Stimulated activated CD4-positive, alpha-beta T cell treated with anti-CD3 and anti-CD28 coated beads, Interleukin-4, amount 100 ng/mL, for 1 hour (primary cell): ENCODE data around the gene ZNF598.

Experiments
- DNase-seq: peaks from one replicate; pipeline ENCODE4 v3.0.0-alpha.2; 2020

ZNF598 gene

DNA sequence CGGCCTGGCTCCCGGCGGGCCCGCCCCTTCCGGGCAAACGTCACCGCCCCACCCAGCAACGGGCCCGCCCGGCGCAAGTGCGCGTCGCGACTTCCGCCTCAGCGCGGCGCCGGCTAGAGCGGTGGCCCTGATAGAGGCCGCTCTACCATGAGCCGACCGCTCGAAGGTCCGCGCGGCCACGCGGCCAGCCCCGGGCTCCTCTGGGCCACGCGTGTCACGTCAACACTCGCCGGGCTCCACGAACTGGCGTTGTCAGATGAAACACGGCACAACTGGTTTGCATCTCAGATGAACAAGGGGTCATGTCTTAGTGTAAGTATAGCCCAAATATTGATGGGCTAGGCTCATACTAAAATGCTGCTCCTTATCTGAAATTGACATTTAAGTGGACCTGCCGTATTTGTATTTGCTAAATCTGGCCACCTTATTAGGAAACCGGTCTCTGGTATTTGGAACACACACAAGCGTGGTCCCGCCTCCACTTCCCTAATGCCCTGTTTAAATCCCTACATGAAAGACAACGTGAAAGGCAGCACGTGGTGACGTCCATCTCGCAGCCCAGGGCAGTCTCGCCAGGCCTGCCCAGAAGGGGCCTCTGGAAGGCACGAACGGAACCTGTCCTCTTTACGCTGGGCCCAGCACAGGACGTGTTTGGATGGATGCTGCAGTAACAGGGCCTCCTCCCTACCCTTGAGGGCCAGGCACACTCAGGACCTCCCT, at the start of gene ZNF598:
Gene ZNF598, minus strand, starts transcription at position 31 of the 720 bp plus-strand sequence.
- peak; percentile 82 for DNase-seq

DNA sequence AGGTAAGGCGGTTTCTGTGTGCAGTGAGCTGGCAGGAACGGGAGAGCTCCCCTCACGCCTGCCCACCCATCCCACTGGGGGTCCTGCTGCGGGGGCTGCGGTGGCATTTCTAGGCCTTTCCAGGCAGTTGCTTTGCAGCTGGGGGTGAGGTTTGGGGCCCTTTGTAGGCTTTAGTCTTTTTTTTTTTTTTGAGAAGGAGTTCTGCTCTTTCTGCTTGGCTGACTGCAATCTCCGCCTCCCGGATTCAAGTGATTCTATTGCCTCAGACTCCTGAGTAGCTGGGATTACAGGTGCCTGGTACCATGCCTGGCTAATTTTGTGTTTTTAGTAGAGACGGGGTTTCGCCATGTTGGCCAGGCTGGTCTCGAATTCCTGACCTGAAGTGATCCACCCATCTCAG, 49.3 kb upstream of the ZNF598 start:
- DNase-seq = no peak

DNA sequence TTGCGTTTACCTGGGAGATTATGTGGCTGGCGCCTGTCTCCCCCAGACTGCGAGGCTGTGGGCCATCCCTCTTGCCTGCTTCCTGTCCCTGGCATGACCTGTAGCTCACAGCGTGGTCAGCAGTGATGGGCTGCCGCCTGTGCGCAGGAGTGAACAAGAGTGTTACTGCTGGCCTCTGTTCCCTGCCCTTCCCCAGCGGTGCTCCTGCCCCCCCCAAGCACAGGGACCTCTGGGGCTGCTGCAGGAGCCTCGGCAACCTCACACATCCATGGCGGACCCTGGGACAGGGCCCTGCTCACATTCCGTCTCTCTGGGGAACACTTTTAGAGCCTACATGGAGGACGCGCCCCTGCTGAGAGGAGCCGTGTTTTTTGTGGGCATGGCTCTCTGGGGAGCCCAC, 48.8 kb upstream of the ZNF598 start:
- no peak for DNase-seq

DNA sequence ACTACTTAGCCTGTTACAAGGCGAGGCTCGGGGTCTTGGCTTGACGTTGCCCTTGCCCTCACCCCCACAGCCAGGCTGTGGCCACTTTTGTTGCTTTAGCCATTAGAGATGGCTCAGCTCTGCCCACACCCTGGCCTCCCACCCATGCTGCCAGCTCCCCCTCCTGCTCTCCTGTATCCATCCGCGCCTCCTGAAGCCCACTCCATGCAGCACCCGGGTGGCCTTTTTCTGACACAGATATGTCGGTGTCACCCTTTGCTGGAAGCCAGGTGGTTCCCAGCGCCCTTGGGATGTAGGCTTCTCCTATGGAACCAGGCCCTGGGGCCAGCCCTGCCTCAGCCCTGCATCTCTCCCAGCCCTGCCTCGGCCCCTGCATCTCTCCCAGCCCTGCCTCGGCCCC, 47.8 kb upstream of the ZNF598 start:
- no peak for DNase-seq

DNA sequence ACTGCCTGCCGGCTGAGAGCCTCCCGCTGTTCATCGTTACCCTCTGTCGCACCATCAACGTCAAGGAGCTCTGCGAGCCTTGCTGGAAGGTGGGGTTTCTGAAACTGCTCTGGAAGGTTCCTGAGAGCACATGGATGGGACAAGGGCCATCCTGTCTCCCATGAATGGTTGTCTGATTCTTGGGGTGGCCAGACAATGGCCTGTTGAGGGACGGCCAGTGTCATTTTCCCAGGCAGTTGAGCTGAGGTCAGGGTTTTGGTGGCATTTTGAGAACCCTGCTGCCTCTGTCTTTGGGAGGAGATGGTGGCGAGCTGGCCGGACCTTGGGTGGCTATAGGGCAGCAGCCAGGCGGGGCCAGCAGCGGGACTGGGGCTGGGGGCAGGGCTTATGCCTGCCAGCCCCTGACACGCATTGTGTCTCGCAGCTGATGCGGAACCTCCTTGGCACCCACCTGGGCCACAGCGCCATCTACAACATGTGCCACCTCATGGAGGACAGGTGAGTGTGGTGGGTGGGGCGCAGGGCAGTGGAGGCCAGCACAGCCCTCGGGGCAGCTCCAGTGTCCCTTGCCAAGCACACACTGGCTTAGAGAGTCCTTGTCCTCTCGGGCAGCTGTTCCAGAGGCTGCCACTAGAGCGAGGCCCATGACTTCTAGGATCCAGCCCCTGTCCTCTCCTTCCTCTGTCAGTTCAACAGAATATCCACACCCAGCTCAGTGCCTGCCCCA, 47.2 kb upstream of the ZNF598 start:
- no peak for DNase-seq

DNA sequence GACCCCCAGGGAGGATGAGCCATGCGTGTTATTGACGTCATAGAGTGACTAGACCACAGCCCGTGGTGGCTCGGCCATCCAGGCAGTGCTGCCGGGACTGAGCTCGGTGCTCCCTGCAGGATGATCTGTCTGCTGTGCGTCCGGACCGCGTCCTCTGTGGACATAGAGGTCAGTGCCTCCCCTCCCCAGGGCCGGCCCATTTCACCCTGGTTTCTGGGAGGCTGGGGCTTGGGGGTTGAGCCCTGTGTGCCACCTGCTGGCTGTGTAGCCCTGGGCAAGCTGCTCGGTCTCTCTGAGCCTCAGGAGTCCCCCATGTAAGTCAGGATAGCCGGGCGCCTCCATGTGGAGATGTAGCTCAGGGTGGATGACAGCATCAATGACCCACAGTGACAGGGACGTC, 46.5 kb upstream of the ZNF598 start:
- no peak for DNase-seq

DNA sequence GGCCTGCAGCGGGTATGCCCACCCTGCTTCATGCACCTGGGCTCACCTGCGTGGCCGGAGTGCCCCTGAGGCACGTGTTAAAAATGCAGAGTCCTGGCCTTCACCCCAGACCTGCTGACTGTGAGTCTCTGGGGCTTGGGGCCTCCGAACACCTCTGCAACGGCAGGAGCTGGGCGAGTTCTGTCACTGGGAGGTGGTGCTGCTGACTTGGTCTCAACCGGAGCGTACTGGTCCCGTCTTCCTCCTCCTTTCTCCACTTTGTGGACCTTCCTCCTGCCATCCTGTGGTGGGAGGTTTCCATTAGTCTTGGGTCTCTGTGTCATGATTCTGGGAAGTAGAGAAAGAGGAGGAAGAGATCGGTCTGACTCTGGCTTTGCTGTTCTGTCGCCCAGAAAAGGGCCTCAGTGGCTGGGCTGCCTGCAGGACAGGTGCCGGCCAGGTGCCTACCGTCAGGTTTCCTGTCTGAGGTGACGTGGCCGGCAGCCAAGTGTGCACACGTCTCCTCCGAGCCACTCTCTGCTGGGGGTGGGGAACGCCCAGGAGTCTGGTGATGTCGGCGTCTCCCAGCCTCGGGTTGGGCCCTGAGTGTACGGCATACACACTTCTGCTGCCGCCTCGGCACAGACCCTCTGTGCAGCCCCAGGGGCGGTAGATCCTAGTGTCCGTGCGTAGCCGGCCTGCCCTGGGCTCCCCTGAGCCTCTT, 45.1 kb upstream of the ZNF598 start:
- no peak for DNase-seq

DNA sequence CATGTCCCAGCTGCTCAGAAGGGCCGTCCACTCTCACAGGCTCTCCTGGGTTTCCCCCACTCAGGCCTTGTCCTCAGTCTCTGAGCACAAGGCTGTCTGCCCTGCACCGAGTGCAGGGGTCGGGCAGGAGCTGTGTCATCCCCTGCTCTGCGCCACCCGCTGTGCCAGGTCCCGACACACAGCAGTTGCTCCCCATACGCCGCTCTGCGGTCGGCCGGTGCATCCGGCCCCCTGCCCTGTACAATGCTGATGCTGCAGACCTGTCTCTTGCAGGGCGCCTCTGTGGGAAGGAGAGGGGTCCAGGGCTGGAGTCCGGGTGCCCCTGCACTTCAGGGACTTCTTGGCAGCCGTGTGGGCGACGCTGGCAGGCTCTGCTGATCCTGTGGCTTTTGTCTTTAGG, 44.3 kb upstream of the ZNF598 start:
- DNase-seq = no peak

DNA sequence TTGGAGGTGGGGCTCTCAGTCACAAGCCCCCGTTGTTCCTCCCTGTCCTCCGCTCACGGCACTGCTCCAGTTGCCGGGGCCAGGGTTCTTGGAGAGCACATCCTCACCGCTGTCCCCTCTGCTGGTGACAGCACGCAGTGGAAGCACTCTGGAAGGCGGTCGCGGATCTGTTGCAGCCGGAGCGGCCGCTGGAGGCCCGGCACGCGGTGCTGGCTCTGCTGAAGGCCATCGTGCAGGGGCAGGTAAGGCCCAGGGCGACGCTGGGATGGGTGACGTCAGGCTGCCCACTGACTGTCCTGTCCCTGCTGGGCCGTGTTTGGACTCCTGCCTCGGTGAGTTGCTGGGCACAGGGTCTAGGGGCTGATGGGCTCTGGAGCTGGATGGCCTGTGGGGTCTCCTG, 43.6 kb upstream of the ZNF598 start:
- DNase-seq = no peak

DNA sequence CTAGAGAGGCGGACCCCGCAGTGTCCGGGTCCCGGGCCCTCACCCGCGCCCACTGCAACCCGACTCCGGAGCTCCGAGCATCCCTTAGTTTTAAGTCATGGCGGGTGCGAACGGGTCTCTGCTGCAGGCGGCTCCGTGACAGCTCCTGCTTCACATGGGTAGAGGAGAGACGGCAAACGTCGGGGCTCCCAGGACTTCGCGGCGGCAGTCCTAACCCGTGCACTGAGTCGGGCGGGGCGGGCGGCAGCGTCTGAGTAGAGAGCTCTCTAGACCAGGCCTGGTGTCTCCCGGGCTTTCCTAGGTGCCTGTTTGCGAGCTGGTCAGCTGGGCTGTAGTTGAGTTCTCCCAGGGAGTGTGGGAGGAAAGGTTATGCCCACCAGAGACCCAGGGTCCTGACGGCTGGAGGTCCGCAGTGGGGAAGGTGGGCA, 38.5 kb upstream of the ZNF598 start:
- no peak for DNase-seq

DNA sequence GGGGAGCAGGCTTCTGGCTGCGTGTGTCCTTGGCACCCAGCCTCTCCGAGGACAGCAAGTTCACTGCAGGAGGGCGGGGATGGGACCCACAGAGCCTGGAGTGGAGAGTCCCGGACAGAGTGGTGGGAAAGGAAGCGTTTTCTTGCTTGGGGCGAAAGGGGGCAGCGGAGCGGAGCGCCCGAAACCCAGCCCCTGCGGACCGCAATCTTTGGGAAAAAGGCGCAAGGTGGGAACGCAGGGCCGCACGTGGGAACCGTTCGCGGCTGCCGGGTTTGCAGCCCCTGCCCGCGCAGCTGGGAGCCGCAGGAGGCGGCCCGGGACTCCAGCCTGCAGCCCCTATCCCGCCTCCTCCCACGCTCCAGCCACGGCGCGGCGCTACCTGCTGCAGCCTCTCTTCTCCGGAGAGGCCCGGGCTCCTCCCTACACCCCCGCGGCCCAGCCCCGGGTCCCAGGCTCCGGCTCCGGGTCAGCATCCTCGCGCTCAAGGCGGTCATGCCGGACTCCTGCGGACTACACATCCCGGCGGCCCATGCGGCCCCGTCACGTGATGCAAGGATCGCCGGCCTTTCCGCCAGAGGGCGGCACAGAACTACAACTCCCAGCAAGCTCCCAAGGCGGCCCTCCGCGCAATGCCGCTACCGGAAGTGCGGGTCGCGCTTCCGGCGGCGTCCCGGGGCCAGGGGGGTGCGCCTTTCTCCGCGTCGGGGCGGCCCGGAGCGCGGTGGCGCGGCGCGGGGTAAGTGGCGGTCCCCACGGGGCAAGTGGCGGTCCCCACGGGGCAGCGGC, 37.9 kb upstream of the ZNF598 start, which contains the start of the genes NTHL1 and TSC2:
Gene NTHL1, minus strand, starts transcription at position 505 of the 786 bp plus-strand sequence. Its CDS starts 11 bp downstream, at position 494.
Gene TSC2, plus strand, starts transcription at position 656 of the 786 bp plus-strand sequence. CDS start 631 bp downstream, outside the sequence.
- DNase-seq = peak; percentile 92

DNA sequence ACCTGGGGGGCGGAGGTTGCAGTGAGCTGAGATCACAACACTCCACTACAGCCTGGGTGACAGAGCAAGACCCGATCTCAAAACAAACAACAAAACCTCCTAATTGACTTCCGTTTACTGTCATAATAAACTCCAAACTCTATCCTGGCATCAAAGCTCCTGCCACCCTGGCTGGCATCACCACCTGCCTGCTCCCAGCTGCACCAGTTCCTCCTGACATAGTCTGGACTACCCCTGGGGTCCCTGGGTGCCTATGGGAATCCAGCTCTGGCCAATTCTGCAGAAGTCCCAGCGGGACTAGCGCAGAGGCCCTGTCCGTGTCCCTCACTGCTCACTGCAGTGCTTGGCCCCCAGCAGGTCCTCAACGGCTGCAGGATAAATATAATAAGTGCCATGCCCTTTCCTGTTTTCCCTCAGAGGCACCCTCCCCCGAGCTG, 37.3 kb upstream of the ZNF598 start:
- DNase-seq = no peak

DNA sequence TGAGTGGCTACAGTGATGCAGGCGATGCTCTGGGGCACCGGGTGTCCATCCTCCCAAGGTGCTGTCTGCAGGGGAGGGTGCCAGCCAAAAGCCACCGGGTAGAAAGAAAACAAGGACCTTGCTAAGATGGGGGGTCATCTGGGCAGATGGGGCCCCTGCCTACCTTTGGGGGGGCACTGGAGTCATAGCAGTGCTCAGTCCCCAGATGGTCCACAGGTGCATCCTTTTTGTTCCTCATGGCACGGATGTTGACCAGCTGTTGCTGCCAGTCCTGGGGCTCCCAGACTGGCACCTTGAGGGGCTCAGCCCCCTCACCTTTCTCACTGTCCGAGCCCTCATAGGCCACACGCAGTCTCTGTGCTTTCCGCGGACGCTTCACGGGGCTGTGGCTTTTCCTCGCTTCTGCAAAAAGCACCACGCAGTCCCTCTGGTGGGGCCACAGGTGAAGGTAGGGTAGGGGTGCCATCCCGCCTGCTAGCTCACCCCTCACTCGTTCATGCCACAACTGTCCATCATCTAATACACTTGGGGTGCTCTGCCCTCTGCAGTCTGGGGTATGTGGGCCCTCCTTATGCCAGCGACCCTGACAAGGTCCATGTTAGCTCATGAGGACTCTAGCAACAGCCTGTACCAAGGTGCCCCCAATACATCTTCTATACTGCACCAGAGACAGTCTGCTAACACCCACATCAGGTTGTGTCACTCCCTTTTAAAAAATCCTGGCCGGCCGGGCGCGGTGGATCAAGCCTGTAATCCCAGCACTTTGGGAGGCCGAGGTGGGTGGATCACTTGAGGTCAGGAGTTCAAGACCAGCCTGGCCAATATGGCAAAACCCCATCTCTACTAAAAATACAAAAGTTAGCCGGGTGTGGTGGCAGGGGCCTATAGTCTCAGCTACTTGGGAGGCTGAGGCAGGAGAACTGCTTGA, 36.6 kb upstream of the ZNF598 start:
- DNase-seq = no peak

DNA sequence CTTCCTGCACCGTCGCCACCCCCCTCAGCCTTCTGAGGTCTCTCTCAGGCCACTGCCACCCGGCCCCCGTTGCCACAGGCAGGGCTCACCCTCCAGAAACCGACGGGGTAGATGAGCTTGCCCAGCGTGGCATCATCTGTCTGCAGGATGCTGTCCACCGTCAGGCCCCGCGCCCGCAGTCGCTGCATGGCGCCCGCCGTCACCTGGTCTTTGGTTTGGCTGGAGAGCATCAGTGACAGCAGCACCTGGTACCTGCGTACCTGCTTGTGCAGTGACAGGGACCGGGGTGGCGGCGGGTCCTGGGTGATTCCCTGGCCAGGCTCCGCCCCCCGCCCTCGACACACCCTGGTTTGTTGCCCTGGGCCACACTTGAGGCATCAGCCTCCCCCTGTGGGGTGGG, 34.9 kb upstream of the ZNF598 start:
- DNase-seq = no peak

DNA sequence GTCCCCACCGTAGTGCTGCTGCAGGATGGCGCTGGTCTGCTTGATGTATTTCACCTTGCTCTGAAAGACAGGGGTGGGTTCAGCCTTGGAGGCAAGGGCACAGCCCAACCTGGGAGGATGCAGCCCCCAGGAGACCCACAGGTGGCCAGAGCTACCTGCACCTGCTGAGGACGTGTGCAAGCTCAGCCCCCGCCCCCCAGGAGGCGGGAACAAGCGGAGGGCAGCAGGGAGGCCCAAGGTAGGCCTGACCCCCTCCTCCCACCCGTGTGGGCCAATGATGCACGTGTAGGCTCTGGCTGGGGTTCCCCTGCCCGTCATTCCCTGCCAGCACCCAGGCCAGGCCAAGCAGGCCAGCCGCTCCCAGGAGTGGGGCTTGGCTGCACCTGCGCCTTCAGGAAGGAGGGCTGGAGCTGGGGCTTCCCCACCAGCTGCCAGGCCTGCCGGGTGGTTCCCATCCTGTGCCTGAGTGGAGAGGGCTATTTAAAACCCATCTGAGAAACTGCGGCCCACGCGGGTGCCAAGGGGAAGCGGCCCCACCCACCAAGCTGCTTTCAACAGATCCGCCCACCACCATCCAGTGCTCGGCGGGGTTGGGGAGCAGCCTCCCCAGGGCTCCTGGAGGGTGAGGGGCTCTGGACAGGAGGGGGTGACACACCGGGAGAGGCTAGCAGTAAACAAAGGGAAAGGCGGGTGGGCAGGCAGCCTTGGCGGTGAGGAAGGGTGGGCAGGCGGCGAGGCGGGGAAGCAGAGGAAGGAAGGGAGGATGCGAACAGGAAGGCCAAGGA, 34.2 kb upstream of the ZNF598 start:
- no peak for DNase-seq

DNA sequence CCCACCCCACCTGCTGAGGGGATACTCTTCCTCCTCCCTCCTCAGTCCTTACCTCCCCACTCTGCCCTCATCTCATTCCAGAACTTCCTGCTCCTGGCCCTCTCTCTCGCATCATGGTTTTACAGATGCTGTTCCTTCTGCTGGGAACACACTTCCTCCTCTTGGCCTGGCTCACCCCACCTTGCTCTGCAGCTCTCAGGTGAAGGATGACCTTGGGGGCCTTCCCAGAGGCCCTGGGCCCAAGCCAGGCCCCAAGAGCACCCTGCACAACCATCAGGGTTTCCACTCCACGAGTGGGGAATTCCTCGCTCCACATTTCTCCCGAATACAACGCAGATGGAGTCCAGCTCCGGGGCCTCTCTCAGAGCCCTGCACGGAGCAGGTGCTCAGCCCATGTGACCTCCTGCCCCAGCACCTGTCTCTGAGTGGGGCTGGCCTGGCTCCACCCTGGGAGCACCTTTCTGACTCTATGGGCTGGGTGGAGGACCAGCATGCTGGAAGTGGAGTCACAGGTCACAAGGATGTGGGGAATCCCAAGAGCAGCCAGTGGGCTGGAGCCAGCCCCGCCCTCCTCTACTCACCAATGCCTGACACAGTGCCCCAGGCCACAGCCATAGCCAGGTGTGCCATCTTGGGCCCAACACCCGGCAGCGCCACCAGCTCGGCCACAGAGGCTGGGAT, 33.5 kb upstream of the ZNF598 start:
- no peak for DNase-seq

DNA sequence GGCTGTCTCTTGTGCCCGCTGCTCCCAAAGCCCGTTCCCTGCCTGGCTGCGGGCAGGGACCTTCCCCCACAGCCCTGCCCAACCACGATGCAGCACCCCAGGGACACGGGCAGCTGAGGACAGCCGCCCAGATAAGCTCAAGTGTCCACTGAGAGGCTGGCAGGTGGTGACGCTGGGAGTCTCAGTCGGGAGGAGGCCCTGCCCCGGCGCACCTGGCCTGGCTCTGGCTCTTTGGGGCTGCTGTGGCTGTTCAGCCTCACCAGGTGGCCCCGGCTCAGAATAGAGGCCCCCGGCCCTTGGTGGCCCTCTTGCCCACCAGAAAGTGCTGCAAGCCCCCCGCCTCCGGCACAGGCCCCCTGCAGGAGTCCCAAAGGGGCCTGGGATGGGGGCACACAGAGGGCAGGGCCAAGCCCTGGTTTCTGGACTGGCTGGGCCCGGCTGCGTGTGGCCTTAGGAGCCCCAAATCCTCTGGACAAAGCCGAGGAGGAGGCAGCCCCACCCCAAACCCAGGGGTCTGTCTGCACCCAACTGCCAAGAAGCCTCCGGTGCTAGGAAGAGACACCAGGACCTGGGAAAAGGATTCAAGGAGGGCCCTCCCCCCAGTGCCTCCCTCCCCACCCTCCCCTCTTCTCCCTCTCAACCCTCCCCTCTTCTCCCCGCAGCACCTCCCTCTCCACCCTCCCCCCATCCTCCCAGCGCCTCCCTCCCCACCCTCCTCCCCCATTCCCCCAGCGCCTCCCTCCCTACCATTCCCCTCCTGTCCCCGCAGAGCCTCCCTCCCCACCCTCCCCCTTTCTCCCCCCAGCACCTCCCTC, 32.8 kb upstream of the ZNF598 start:
- DNase-seq = no peak

DNA sequence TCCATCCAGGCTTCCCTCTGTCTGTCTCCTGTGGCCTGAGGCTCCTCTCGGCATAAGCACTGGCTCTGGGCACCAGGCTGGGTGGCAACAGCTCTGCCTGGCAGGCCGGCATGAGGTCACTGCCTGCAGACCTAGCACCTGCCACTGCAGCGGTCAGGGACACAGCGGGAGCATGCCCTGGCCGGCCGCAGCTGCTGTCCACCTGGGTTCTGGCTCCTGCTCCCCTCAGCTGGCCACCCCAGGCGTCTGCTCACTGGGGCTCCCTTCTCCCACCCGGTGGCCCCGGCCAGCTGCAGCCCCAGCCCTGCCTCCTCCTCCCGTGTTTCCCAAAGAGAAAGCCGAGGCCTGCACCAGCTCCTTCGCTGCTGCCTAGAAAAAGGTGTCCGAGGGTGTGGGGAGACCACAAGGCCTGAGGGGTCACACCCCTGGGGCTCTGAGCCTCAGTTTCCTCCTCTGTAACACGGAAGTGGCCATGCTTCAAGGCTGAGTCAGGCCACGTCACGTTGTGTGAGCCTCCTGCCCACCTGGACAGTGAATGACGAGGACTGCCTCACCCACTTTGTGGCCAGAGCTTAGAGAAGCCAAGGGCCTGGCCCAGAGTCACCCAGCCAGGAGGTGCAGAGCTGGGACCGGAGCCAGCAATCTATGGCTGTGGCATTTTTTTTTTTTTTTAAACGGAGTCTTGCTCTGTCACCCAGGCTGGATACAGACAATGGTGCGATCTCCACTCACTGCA, 31.3 kb upstream of the ZNF598 start:
- DNase-seq = no peak
